ENCODE data around the gene PRX.

DNA sequence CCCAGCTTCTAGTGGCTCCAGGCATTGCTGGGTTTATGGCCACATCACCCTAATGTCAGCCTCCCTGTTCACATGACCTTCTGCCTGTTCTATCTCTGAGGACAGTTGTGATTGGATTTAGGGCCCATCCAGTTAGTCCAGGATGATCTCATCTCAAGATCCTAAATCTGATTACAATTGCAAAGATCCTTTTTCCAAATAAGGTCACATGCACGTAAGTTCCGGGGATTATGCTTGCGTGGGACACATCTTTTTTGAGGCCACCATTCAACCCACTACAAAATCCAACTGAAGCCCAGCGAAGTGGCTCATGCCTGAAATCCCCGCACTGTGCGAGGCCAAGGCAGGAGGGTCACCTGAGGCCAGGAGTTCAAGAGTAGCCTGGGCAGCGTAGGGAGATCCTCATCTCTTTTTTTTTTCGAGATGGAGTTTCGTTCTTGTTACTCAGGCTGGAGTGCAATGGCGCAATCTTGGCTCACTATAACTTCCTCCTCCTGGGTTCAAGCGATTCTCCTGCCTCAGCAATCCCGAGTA is 52.4 kb downstream of the PRX start:
- no peak for TF ChIP-seq POLR2AphosphoS5 (IDR thresholded peaks at IDR 0.05)
- no peak for TF ChIP-seq POLR2A (IDR thresholded peaks at IDR 0.05)

Measured in transverse colon (tissue), 3 donors.